PFSK-1 (cell line): ENCODE measurements around the gene CCDC47.

Experiments
- FOXP2 ChIP-seq: optimal IDR thresholded peaks from 2 replicates; pipeline ENCODE3; 2011; ENCODE audit warnings: borderline replicate concordance, control low read depth, inconsistent platforms; ENCODE audit not compliant: insufficient read depth; ENCODE audit errors: extremely low read length, extremely low read depth
- POLR2AphosphoS5 ChIP-seq: IDR thresholded peaks from 2 replicates; pipeline ENCODE4 v1.6.1; 2012; ENCODE audit warnings: low read depth, mild to moderate bottlenecking, control low read depth, low read length, moderate library complexity
- REST ChIP-seq, 2 experiments: IDR thresholded peaks; 2 replicates each; pipeline versions ENCODE4 v1.6.1 to v1.8.0; 2011 to 2012; ENCODE audit warnings: low read depth in 2 of 2, low read length in 2 of 2, control low read depth in 1 of 2, inconsistent platforms in 1 of 2, mild to moderate bottlenecking in 1 of 2, moderate library complexity in 1 of 2; ENCODE audit not compliant: insufficient read depth in 1 of 2
- SIN3A ChIP-seq: IDR thresholded peaks from 2 replicates; pipeline ENCODE4 v1.6.1; 2012; ENCODE audit warnings: mild to moderate bottlenecking, low read length, moderate library complexity, borderline replicate concordance; ENCODE audit not compliant: insufficient read depth
- TAF1 ChIP-seq: IDR thresholded peaks from 2 replicates; pipeline ENCODE4 v1.6.1; 2012; ENCODE audit warnings: low read length, control low read depth, borderline replicate concordance; ENCODE audit not compliant: insufficient read depth

- no peak for TF ChIP-seq REST (IDR thresholded peaks at IDR 0.05; ENCODE audit: insufficient read depth in 1 of 2, low read depth in 2 of 2, low read length in 2 of 2)
- TF ChIP-seq TAF1: no peak
- TF ChIP-seq POLR2AphosphoS5: no peak
- no peak for TF ChIP-seq SIN3A
- TF ChIP-seq FOXP2: no peak
Observed at GRCh38 chr17:63760771-63761539, 12.4 kb downstream of the CCDC47 start.
